Measurements from ENCODE around the gene DMAC2.
"Not testable (repeated sequence)": the region's sequence is repeated elsewhere in the genome, so short reads cannot be mapped to it uniquely, and the experiment has no call there.

The DMAC2 gene

GRCh38 chr19:41424335-41425173 lies 15.2 kb downstream of the DMAC2 start:
- in situ Hi-C loops (cut with MboI; ENCODE audit: low sequenced_read_pairs), result no loop called here

- in situ Hi-C loops (cut with MboI; ENCODE audit: low sequenced_read_pairs), result no loop called here
Observed at GRCh38 chr19:41422955-41423354, 16.8 kb downstream of the DMAC2 start.

- in situ Hi-C loops (cut with MboI; ENCODE audit: low sequenced_read_pairs), result no loop called here
Observed at GRCh38 chr19:41422456-41422855, 17.3 kb downstream of the DMAC2 start.

DNA sequence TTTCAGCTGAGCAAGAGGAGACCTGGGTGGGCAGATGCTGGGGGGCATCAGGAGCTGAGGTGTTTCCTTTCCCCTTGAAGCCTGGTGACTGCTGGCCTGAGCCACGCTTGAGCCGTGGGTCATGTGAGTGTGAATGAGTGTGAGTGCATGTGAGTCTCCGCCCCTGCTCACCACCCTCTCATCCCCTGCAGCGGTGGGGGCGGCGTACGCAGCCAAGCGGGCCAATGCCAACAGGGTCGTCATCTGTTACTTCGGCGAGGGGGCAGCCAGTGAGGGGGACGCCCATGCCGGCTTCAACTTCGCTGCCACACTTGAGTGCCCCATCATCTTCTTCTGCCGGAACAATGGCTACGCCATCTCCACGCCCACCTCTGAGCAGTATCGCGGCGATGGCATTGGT lies 17.7 kb downstream of the DMAC2 start:
- in situ Hi-C loops (cut with MboI; ENCODE audit: low sequenced_read_pairs), result no loop called here

- in situ Hi-C loops (cut with MboI; ENCODE audit: low sequenced_read_pairs), result no loop called here
Observed at GRCh38 chr19:41421314-41421713, 18.4 kb downstream of the DMAC2 start.

- in situ Hi-C loops (cut with MboI; ENCODE audit: low sequenced_read_pairs), result no loop called here
Observed at GRCh38 chr19:41420101-41420880, 19.4 kb downstream of the DMAC2 start.

DNA sequence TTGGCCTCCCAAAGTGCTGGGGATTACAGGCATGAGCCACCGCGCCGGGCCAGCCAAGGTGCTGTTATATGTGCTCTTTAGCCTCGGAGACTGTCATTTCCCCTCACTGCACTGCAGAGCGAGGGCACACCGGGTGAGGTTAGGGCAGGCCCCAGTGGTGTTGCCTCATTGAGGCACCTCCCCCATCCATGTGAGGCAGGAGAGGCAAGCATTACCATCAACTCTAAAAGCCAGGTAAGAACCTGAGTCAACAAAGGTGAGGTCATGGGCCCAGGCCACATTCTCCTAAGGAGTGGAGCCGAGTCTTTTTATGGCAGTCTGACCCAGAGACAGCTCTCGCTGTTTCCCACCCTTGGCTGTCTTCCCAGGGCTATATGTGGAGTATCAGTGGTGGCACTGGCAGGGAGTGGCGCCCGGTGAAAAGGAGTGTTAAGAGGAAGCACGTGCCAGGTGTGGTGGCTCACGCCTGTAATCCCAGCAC lies 23.5 kb downstream of the DMAC2 start:
- in situ Hi-C loops (cut with MboI; ENCODE audit: low sequenced_read_pairs), result no loop called here

DNA sequence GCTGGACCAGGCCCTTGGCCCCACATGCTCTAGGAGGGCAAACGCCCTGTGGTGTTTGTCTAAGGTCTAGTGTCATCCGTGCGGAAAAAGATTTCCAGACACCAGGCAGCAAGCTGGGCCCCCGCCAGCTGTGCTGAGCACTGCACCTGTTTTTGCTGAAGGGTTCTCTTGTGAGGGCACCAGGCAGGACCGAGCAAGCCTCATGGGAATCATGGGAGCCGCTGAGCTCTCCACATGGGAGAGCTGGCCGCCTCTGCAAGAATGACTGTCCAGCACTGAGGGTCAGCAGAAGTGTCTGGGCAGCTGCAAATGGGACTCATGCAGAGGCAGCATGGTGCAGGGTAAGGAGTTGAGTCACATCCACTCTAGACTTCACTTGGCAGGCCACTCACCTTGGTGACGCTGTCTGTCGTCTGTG lies 24.5 kb downstream of the DMAC2 start:
- in situ Hi-C loops (cut with MboI; ENCODE audit: low sequenced_read_pairs), result no loop called here

- in situ Hi-C loops (cut with MboI; ENCODE audit: low sequenced_read_pairs), result no loop called here
Observed at GRCh38 chr19:41414461-41414860, 25.3 kb downstream of the DMAC2 start.

GRCh38 chr19:41413947-41414346 lies 25.8 kb downstream of the DMAC2 start:
- in situ Hi-C loops (cut with MboI; ENCODE audit: low sequenced_read_pairs), result no loop called here

GRCh38 chr19:41412953-41413352 lies 26.8 kb downstream of the DMAC2 start:
- in situ Hi-C loops (cut with MboI; ENCODE audit: low sequenced_read_pairs), result no loop called here

DNA sequence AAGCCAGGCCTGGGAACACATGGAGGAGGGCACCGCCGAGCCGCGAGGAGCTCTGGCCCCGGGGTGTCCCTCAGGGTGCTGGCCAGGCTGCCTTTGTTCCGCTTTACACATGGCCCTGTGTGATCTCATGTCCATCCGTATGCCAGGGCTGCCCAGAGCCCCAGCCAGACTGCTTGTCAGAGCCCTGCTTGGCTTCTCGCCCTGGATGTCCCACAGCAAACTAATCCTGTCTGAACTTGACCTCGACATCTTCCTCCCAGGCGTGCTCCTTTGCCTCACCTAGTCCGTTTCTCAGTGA lies 27.8 kb downstream of the DMAC2 start:
- in situ Hi-C loops (cut with MboI; ENCODE audit: low sequenced_read_pairs), result no loop called here

DNA sequence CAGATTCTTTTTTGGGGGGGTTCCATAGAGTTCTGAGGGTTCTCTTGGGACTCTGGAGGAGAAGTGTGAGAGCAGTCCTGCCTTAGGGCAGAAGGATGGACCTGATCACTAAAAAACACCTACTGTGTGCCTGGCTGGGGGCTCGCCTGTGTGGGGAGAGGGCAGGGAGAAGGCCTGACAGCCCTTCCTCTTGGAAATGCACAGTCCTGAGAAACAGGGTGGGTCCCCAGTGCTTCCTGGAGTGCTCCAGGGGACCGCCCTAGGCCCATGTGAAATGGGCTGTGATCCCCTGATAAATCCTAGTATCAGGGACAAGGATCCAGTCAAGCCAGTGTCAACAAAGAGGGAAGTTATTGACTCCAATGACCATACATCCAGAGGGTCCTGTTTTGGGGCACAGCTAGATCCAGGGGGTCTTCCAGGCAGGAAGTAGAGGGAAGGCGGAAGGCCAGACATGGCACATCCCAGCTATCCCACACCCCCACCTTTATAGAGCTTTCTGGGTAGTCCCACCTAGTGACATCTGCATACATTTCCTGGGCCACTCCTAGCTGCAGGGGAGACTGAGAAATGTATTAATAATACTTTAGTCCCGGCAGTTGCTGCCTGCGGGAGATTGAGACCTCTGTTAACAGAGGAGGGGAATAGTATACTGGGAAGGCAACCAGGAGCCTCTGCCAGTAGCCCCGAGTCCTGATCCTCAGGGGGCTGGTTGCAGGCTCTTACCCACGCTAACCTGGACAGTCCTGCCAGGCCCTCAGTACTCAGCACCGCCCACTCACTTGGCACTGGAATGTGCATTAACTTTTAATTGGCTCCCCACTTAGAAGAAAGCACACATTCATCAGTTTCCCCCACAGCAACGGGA lies 28.4 kb downstream of the DMAC2 start:
- in situ Hi-C loops (cut with MboI; ENCODE audit: low sequenced_read_pairs), result no loop called here

DNA sequence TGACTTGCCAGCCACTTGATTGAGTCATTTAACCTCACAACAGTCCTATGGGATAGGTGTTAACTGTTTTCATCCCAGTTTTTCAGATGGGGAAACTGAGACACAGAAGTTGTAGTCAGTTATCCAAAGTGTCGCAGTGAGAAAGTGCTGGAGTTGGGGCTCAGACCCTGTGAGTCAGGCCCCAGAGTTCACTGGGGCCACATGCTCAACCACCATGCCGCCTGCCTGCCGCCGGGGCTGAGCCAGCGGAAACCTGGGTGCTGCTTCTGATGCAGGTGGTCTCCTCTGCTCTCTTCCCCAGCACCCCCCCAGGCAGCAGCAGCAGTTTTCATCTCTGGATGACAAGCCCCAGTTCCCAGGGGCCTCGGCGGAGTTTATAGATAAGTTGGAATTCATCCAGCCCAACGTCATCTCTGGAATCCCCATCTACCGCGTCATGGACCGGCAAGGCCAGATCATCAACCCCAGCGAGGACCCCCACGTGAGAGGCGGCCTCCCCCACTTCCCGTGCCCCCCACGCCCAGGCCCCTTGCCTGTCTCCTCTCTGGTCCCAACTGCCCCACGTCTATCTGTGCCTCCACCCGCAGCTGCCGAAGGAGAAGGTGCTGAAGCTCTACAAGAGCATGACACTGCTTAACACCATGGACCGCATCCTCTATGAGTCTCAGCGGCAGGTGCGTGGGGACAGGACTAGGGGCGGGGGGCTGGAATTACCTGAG lies 29.2 kb downstream of the DMAC2 start:
- in situ Hi-C loops (cut with MboI; ENCODE audit: low sequenced_read_pairs), result no loop called here

- in situ Hi-C loops (cut with MboI; ENCODE audit: low sequenced_read_pairs), result no loop called here
Observed at GRCh38 chr19:41409288-41409687, 30.4 kb downstream of the DMAC2 start.

DNA sequence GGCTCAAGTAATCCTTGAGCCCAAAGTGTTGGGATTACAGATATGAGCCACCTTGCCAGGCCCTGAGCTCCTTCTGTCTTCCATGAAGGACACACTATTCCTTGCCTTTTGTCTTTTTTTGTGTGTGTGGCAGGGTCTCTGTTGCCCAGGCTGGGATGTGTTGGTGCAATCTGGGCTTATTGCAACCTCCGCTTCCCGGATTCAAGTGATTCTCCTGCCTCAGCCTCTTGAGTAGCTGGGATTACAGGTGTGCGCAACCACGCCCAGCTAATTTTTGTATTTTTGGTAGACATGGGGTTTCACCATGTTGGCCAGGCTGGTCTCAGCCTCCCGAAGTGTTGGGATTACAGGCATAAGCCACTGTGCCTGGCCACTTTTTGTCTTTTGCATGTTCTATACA lies 30.9 kb downstream of the DMAC2 start:
- in situ Hi-C loops (cut with MboI; ENCODE audit: low sequenced_read_pairs), result not testable (repeated sequence)

- in situ Hi-C loops (cut with MboI; ENCODE audit: low sequenced_read_pairs), result no loop called here
Observed at GRCh38 chr19:41408256-41408655, 31.5 kb downstream of the DMAC2 start.

DNA sequence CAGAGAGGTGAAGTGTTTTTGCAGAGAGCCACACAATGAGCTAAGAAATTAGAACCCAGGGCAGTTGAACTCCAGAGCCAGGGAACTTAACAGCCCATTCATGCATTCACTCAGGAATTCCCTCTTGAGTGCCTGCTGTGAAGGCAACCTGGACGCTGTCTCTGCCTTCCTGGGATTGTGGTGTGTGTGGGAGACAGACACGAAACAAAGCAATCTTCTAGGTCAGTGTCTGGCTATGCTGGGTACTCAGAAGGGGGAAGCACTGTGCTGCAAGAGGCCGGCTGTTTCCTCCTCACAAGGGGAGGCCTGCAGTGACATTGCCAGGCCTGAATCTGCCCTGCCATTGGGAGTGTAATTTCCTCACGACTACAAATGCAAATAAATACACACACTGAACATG lies 32.4 kb downstream of the DMAC2 start:
- in situ Hi-C loops (cut with MboI; ENCODE audit: low sequenced_read_pairs), result no loop called here

DNA sequence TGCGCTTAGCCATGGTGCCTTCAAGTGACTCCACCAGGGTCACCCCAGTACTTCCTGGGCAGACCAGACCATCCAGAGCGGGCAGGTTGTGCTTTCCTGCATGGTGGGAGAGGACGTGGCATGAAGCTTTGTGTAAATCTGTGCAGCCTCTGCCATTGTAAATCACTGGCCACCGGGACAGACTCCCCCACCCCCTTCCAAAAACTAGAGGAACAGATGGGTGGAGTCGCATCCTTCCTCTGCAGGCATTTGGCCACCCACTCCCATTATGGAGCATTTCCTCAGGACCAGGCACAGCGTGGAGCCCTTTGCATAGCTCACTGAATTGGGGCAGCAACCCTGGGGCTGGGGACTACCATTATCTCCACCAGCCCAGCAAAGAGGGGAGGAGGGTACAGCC lies 33.9 kb downstream of the DMAC2 start:
- in situ Hi-C loops (cut with MboI; ENCODE audit: low sequenced_read_pairs), result no loop called here

DNA sequence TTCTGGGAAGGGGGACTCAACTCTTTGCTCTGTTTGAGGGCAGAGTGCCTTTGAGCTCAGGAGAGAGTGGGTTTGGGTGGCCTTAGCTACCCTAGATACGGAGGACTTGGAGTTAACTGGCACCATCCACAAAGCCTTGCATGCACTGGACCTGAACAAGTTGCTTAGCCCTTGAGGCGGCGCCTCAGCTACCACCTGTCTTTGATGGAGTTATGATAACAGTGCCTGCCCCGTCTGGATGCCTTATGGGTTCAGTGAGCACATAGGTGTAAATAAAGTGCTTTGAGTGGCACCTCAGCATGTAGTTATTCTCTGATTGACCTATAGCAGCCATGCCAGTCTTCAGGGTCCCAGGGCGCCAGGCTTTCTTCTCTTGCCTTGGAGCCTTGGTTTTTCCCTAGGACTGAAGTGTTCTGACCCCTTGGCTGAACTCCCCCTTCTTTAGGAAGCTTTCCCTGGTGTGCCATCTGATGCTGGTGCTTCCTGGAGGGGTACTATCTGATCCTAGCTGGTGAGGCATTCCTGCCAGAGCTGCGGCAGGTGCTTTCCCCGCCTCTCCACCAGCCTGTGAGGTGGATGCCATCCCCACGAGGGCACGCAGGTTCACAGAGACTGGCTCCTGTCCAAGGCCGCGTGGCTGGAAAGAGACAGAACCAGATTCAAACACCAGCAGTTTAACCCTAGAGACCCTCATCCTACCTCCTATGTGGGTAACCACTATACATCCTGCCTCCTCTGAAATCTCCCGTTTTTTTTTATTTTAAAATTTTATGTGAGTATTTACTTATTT lies 36.3 kb downstream of the DMAC2 start:
- in situ Hi-C loops (cut with MboI; ENCODE audit: low sequenced_read_pairs), result no loop called here

Data from HL-60/S4 treated with phorbol 12-myristate 13-acetate at 8.2 ng/mL for 4 days and 3 days (cell line).